Measurements from ENCODE around the gene SETD1A.
"Not testable (repeated sequence)": the region's sequence is repeated elsewhere in the genome, so short reads cannot be mapped to it uniquely, and the experiment has no call there.

SETD1A gene

DNA sequence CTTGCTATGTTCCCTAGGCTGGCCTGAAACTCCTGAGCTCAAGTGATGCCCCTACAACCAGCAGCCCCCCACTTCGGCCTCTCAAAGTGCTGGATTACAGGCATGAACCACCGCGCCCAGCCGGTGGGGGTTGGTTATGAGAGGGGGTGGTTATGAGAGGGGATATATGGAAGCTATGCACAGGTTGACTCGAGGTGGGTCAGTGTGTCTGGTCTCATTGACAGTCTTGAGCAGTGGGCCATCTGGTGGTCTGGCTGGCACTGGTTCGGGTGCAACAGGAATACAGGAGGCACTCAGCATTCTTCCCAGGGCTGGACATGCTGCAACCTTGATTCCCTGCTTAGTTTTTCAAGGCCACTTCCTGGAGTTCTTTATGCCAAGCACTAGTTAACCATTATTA lies 58.5 kb downstream of the SETD1A start:
- peak in 1 of 2 experiments; percentile 27 for DNase-seq (ENCODE audit: low read depth in 1 of 2, low spot score in 1 of 2)
- in situ Hi-C loops (cut with HindIII; ENCODE audit: low pct_unique_long_range_greater_than_20kb, low sequenced_read_pairs): no loop called here
- TF ChIP-seq JUND (IDR thresholded peaks at IDR 0.05; ENCODE audit: low read depth): no peak

- DNase-seq (ENCODE audit: low read depth in 1 of 2, low spot score in 1 of 2); in situ Hi-C loops (cut with HindIII; ENCODE audit: low pct_unique_long_range_greater_than_20kb, low sequenced_read_pairs): not testable (repeated sequence)
These were observed 60.2 kb downstream of the SETD1A start for GRCh38 chr16:31017756-31018155.

- in situ Hi-C loops (cut with HindIII; ENCODE audit: low pct_unique_long_range_greater_than_20kb, low sequenced_read_pairs): no loop called here
- TF ChIP-seq JUND (IDR thresholded peaks at IDR 0.05; ENCODE audit: low read depth): no peak
- no peak for DNase-seq (ENCODE audit: low read depth in 1 of 2, low spot score in 1 of 2)
These were observed 63.0 kb downstream of the SETD1A start for GRCh38 chr16:31020536-31020935.

DNA sequence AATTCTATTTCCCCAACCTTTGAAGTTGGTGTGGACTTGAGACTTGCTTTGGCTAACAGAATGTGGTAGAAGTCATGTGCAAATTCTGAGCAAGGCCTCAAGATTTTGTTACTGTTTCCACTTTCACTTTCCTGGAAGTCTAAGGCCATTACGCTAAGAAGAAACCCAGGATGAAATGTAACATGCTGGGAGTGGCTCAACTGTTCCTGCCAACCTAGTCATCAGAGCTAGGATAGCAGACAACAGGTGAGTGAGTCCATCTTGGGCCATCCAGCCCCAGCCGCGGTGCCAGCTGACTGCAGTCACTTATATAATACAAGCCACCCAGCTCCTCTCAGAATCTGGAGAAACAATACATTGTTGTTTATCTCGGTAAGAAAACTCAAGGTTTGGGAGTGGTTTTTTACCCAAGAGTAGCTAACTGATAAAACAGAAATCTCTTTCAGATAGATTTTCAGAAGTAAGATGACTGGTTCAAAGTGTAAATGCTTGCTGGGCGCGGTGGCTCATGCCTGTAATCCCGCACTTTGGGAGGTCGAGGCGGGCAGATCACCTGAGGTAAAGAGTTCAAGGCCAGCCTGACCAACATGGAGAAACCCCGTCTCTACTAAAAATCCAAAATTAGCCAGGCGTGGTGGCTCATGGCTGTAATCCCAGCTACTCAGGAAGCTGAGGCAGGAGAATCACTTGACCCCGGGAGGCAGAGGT lies 65.1 kb downstream of the SETD1A start:
- in situ Hi-C loops (cut with HindIII; ENCODE audit: low pct_unique_long_range_greater_than_20kb, low sequenced_read_pairs): no loop called here
- no peak for DNase-seq (ENCODE audit: low read depth in 1 of 2, low spot score in 1 of 2)
- TF ChIP-seq JUND (IDR thresholded peaks at IDR 0.05; ENCODE audit: low read depth): no peak

DNA sequence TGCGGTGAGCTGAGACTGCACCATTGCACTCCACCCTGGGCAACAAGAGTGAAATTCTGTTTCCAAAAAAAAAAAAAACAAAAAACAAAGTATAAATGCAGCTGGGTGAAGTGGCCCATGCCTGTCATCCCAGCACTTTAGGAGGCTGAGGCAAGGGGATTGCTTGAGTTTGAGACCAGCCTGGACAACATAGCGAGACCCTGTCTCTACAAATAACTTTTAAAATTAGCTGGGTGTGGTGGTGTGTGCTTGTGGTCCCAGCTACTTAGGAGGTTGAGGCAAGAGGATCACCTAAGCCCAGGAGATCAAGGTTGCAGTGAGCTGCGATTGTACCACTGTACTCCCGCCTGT lies 65.7 kb downstream of the SETD1A start:
- DNase-seq (ENCODE audit: low read depth in 1 of 2, low spot score in 1 of 2): no peak
- TF ChIP-seq JUND (IDR thresholded peaks at IDR 0.05; ENCODE audit: low read depth): no peak
- in situ Hi-C loops (cut with HindIII; ENCODE audit: low pct_unique_long_range_greater_than_20kb, low sequenced_read_pairs): no loop called here

GRCh38 chr16:31023627-31024226 lies 66.2 kb downstream of the SETD1A start:
- TF ChIP-seq JUND (IDR thresholded peaks at IDR 0.05; ENCODE audit: low read depth): no peak
- no peak for DNase-seq (ENCODE audit: low read depth in 1 of 2, low spot score in 1 of 2)
- in situ Hi-C loops (cut with HindIII; ENCODE audit: low pct_unique_long_range_greater_than_20kb, low sequenced_read_pairs): no loop called here

DNA sequence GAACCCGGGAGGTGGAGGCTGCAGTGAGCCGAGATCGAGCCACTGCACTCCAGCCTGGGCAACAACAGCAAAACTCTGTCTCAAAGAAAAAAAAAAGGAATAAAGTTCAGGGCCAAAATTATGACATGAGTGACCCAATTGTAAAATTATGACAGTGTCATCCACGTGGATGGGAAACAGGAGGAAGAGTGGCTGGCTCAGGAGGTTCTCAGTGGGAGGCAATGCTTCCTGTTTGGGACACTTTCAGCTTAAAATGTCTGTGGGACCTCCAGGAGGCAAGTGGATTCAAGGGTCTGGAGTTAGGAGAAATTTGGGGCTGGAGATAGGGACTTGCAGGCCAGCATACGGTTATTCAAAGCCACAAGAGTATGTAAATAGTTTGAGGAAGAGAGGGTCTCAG lies 67.8 kb downstream of the SETD1A start:
- no peak for TF ChIP-seq JUND (IDR thresholded peaks at IDR 0.05; ENCODE audit: low read depth)
- no peak for DNase-seq (ENCODE audit: low read depth in 1 of 2, low spot score in 1 of 2)
- in situ Hi-C loops (cut with HindIII; ENCODE audit: low pct_unique_long_range_greater_than_20kb, low sequenced_read_pairs): no loop called here

- in situ Hi-C loops (cut with HindIII; ENCODE audit: low pct_unique_long_range_greater_than_20kb, low sequenced_read_pairs): no loop called here
- DNase-seq (ENCODE audit: low read depth in 1 of 2, low spot score in 1 of 2): no peak
- no peak for TF ChIP-seq JUND (IDR thresholded peaks at IDR 0.05; ENCODE audit: low read depth)
These were observed 71.7 kb downstream of the SETD1A start for GRCh38 chr16:31029272-31029671.

DNA sequence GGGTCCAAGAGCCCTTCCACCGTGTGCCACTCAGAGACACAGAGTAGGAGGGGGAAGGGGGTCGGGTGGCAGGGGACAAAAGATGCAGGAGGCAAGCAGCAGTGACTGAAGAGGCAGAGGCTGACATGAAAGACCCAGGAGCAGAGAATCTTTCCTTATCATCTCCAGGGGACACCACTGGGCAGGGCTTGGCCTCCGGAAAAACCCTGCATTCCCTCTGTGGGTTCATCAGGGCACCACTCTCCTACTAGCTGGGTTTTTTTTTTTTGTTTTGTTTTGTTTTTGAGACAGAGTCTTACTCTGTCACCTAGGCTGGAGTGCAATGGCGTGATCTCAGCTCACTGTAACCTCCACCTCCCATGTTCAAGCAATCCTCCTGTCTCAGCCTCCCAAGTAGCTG lies 73.7 kb downstream of the SETD1A start:
- DNase-seq (ENCODE audit: low read depth in 1 of 2, low spot score in 1 of 2): no peak
- no peak for TF ChIP-seq JUND (IDR thresholded peaks at IDR 0.05; ENCODE audit: low read depth)
- in situ Hi-C loops (cut with HindIII; ENCODE audit: low pct_unique_long_range_greater_than_20kb, low sequenced_read_pairs): no loop called here

DNA sequence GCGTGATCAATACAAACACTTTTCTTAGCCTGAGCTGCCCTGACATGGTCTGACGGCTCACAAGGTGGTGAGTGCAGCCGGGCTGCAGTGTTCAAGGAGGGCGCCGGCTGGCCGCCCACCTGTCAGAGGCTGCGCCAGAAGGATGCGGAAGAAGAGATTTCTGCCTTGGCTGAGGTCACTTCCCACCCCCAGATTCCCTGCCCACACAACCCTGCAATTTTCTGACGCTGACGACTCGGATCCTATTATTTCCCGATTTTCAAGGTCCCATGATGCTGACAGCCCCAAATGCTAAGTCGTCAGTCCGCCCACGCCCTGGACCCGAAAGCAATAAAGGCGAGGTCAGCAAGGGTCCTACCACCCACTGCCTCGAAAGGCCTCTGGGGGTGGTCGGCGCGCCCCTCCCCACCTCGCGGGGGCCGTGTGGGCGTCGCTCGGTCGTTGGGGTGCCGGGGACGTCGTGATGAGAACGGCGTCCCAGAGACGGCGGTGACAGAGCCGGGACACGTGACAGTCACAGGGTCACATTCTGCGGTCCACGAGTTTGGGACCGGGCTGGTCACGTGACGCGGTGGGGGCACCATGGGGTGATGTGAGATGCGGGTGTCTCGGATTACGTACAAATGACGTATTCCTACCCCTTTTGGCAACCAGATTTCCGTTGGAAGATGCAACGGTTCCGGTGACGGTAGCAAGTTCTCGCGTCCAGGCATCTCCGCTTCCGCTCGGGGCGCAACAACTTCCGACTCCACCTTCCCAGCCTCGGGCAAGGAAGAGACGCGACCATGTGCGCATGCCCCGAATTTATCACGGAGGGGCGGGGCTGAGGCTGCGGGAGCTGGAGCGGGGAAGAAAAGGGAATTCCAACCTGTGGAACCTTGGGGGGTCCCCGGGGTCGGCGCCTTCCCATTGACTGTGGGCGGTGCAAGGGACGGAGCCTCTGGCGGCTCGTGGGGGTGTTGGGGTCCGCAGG lies 75.5 kb downstream of the SETD1A start, which contains the start of gene STX4:
Gene STX4 (plus strand): TSS at position 823 of the 973 bp plus-strand sequence. CDS start 248 bp downstream, outside the sequence.
- DNase-seq (ENCODE audit: low read depth in 1 of 2, low spot score in 1 of 2): peak; percentile 93 to 98
- no peak for TF ChIP-seq JUND (IDR thresholded peaks at IDR 0.05; ENCODE audit: low read depth)
- in situ Hi-C loops (cut with HindIII; ENCODE audit: low pct_unique_long_range_greater_than_20kb, low sequenced_read_pairs): no loop called here

- DNase-seq (ENCODE audit: low read depth in 1 of 2, low spot score in 1 of 2): peak; percentile 88 to 96
- in situ Hi-C loops (cut with HindIII; ENCODE audit: low pct_unique_long_range_greater_than_20kb, low sequenced_read_pairs): no loop called here
- no peak for TF ChIP-seq JUND (IDR thresholded peaks at IDR 0.05; ENCODE audit: low read depth)
These were observed 76.3 kb downstream of the SETD1A start for GRCh38 chr16:31033709-31034492.

Data from T47D (cell line).